ENCODE measurements around the gene MFAP3. TPM values are rescaled to one million over a fixed set of nuclear protein-coding genes. Genes with fewer than 3 reads are reported as not detected.

Gene MFAP3
- total and polyA plus RNA-seq, 2 of the 13 experiments (the other 11 are each of a cell fraction or from before 2014, with no cell fraction given), result 12.1 to 28.3 TPM

- peak; percentile 94 for TF ChIP-seq MEIS1 (CRISPR knock-in tag; IDR thresholded peaks at IDR 0.05; ENCODE audit: borderline replicate concordance)
- no peak for TF ChIP-seq SRF (IDR thresholded peaks at IDR 0.05; ENCODE audit: low read depth, low read length)
- TF ChIP-seq RBFOX2 (IDR thresholded peaks at IDR 0.05; ENCODE audit: low read depth, low read length), result peak; percentile 94
- TF ChIP-seq NR3C1 (CRISPR knock-in tag; IDR thresholded peaks at IDR 0.05), result no peak
- peak; percentile 98 for TF ChIP-seq PHF20 (CRISPR knock-in tag; IDR thresholded peaks at IDR 0.05)
- TF ChIP-seq TFAP4 (IDR thresholded peaks at IDR 0.05; ENCODE audit: borderline replicate concordance, low read depth), result peak; percentile 42; the same call in 1 of the 2 replicates
- TF ChIP-seq NAIF1 (CRISPR knock-in tag; IDR thresholded peaks at IDR 0.05; ENCODE audit: borderline replicate concordance), result peak; percentile 84; the same call in 1 of the 2 replicates
- no peak; the same call in 1 of the 2 replicates for TF ChIP-seq SP5 (CRISPR knock-in tag; IDR thresholded peaks at IDR 0.05; ENCODE audit: borderline replicate concordance, low read depth)
- peak; percentile 51 for TF ChIP-seq CHD2 (IDR thresholded peaks at IDR 0.05; ENCODE audit: low read depth, low read length)
- TF ChIP-seq RNF2 (conservative IDR thresholded peaks at IDR 0.05; ENCODE audit: low read depth), result peak; percentile 86; the same call in 1 of the 2 replicates
- TF ChIP-seq AKAP8 (CRISPR knock-in tag; IDR thresholded peaks at IDR 0.05), result no peak
- TF ChIP-seq TMF1 (CRISPR knock-in tag; IDR thresholded peaks at IDR 0.05; ENCODE audit: low read depth), result peak; percentile 78; the same call in 1 of the 2 replicates
- TF ChIP-seq ELF4 (CRISPR knock-in tag; IDR thresholded peaks at IDR 0.05; ENCODE audit: borderline replicate concordance), result peak; percentile 58; the same call in 1 of the 2 replicates
- no peak for TF ChIP-seq ZNF75D (CRISPR knock-in tag; IDR thresholded peaks at IDR 0.05; ENCODE audit: borderline replicate concordance)
- peak; percentile 90 for TF ChIP-seq ZNF883 (CRISPR knock-in tag; IDR thresholded peaks at IDR 0.05; ENCODE audit: not compliant biosample characterization)
- no peak; the same call in 1 of the 2 replicates for TF ChIP-seq BATF2 (CRISPR knock-in tag; IDR thresholded peaks at IDR 0.05)
- peak; percentile 90; the same call in 1 of the 2 replicates for TF ChIP-seq KDM5B (CRISPR knock-in tag; IDR thresholded peaks at IDR 0.05; ENCODE audit: borderline replicate concordance)
- peak; percentile 98 for TF ChIP-seq THAP9 (CRISPR knock-in tag; IDR thresholded peaks at IDR 0.05; ENCODE audit: borderline replicate concordance)
- TF ChIP-seq MZF1 (CRISPR knock-in tag; IDR thresholded peaks at IDR 0.05; ENCODE audit: borderline replicate concordance), result peak; percentile 10; the same call in 1 of the 2 replicates
- TF ChIP-seq HNF4A (CRISPR knock-in tag; IDR thresholded peaks at IDR 0.05), result peak; percentile 50
- peak; percentile 95 for TF ChIP-seq THAP11 (CRISPR knock-in tag; IDR thresholded peaks at IDR 0.05)
- TF ChIP-seq ZNF33B (CRISPR knock-in tag; IDR thresholded peaks at IDR 0.05), result peak; percentile 70
- TF ChIP-seq SMYD3 (CRISPR knock-in tag; IDR thresholded peaks at IDR 0.05), result no peak
- peak; percentile 87 for TF ChIP-seq ZNF317 (CRISPR knock-in tag; IDR thresholded peaks at IDR 0.05)
- no peak for TF ChIP-seq ZNF513 (CRISPR knock-in tag; conservative IDR thresholded peaks at IDR 0.05)
These were observed at the start of gene MFAP3, which contains the start of gene FAM114A2 (continued) for GRCh38 chr5:154038707-154039457.
